ENCODE measurements around the gene GLRB.

The GLRB gene

GRCh38 chr4:157075811-157076577 is at the start of gene GLRB:
Gene GLRB, plus strand, starts transcription at chr4:157076150. Its CDS starts 1,875 bp downstream, at chr4:157078025.
- TF ChIP-seq CTCF (IDR thresholded peaks at IDR 0.05): no peak

- no peak for TF ChIP-seq CTCF (IDR thresholded peaks at IDR 0.05)
Observed at GRCh38 chr4:157035471-157035870, 40.5 kb upstream of the GLRB start.

- no peak for TF ChIP-seq CTCF (IDR thresholded peaks at IDR 0.05)
Observed at GRCh38 chr4:157040405-157040804, 35.5 kb upstream of the GLRB start.

- no peak for TF ChIP-seq CTCF (IDR thresholded peaks at IDR 0.05)
Observed at GRCh38 chr4:157043131-157043530, 32.8 kb upstream of the GLRB start.

GRCh38 chr4:157045507-157046127 is 30.3 kb upstream of the GLRB start:
- peak; percentile 61 for TF ChIP-seq CTCF (IDR thresholded peaks at IDR 0.05)

- TF ChIP-seq CTCF (IDR thresholded peaks at IDR 0.05): no peak
Observed at GRCh38 chr4:157048248-157048647, 27.7 kb upstream of the GLRB start.

- no peak for TF ChIP-seq CTCF (IDR thresholded peaks at IDR 0.05)
Observed at GRCh38 chr4:157050561-157050960, 25.4 kb upstream of the GLRB start.
